HG02840 (cell line): ENCODE measurements around the gene USP26.
"Not testable (repeated sequence)": the region's sequence is repeated elsewhere in the genome, so short reads cannot be mapped to it uniquely, and the experiment has no call there.

ENCODE experiments used
- ATAC-seq: cut with Tn5 transposase; IDR thresholded peaks from one replicate; pipeline ENCODE4 v1.9.1; 2021; ENCODE audit warnings: mild to moderate bottlenecking, moderate library complexity, moderate number of reproducible peaks; ENCODE audit not compliant: unreplicated experiment, low FRiP score

Gene USP26

DNA sequence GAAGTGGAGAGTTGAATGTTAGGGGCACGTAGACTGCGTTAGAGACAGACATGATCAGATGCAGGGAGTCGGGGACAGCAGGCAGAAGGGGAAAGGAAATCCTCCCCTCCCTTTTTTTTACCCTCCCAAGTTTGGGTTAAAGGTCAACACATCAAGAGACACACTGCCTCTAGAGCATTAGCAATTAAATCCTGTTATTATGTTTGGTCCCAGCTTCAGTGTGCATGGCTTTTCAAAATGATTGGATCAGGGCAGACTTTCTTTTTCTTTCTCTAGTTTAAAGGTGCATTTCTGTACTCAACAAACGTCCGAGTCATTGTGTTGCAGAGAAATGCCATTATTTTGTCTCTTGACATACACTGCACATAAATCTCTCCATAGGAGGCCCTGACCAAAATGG is 63.9 kb downstream of the USP26 start:
- ATAC-seq = no peak

DNA sequence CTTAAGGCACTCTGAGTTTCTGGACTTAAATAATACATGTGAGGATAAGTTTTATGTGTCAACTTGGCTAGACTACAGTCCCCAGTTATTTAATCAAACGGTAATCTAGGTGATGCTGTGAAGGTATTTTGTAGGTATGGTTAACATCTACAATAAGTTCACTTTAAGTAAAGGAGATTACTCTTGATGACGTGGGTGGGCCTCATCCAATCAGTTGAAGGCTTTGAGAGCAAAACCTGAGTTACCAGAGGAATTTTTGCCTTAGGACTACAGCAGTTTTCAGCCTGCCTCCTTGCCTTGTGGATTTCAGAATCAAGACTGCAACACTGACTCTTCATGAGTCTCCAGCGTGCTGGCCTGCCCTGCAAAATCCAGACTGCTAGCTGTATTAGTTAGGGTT is 78.7 kb downstream of the USP26 start:
- no peak for ATAC-seq

DNA sequence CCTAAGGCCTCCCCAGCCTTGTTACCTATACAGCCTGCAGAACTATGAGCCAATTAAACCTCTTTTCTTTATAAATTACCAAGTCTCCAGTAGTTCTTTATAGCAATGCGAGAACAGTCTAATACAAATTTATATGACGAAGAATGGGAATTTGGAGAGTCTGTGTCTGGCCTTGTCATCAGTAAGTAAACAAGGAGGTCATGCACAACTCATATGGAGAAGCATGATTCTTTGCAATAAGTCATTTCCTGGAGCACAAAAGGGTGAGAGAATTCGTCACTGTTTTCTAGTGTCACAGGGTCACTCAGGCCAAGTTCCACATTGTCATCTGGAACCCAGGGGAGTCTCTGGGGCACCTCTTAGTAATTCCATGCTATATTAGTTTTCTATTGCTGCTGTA is 89.5 kb downstream of the USP26 start:
- no peak for ATAC-seq

DNA sequence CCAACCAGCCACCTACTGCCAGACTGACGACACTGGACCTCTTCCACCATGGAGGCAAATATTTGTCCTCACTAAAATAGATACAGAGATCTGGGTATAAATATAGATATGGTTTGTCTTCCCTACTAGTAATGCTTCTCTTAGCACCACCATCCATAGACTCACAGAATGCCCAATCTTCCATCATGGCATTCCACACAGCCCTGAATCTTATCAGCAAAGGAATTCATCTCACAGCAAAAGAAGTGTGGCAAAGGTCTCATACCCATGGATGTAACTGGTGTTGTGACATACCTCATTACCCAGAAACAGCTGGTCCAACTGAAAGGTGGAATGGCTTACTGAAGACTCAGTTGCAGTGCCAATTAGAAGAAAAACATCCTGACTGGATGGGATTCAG is 91.3 kb downstream of the USP26 start:
- ATAC-seq = no peak

DNA sequence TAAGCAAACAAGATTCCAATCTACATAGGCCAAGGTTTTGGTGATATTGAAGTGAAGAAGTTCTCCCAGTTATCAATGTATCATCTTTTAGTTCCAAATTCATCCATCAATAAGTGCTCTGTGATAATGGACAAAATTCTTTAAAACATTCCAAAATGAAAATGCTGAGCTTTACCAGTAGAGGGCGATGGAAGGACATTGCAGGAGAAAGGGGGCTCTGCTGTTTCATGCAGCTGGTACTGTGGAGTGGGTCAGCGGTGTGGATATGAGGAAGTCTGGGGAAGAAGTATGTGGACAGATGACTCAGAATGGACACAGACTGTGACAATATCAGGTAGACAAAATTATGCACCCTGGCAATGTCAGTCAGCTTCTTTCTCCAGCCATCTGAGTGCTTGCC is 91.9 kb downstream of the USP26 start:
- no peak for ATAC-seq

DNA sequence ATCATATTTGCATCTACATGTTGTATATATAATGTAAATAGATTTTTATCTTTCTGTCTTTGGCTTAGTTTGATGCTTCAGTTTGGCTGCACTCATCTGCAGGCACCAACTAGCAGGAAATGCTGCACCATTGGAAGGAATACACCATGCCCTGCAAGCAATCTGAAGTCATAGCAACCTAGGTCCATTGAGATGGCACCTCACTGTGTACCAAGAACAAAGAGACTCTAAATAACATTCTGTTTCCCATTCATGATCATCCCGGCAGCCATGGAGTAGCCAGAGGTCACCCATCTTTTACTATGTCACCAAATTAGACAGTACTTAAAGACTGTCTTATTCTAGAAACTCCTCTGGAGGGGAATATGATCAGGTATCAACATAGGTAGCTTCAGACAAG is 97.7 kb downstream of the USP26 start:
- ATAC-seq = no peak

DNA sequence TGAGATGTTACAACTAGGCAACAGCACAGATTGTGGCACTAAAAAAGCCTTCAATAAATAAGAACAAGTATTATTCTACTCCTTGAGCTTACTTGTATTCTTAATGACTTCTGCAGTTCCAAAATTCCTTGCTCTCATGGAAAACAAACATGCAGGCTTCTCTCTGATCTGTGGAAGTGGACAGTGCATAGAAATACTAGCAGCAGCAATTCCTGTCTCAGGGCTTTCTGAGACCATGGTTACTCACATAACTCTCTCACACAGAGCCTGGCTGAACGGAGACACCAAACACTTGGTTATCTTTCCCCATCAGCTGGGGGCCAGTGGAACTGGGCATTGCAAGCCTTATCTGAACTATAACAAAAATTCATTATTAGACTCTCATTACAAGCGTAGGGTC is 106.1 kb downstream of the USP26 start:
- no peak for ATAC-seq

DNA sequence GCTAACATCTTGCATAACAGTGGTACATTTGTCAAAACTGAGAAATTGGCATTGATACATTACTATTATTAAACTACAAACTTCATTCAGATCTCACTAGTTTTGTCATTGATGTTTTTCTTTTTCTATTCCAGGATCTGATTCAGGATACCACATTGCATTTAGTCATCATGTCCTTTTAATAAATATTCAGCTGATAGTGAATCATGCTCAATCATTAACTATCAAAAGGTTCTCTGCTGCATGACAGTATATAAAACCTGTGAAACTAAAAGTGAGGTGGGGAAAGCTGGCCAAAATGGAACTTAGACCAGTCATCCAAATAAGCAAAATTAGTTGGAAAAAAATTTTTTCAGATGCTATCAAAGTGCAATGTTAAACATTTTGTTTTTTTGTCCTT is 110.4 kb downstream of the USP26 start:
- ATAC-seq = no peak

DNA sequence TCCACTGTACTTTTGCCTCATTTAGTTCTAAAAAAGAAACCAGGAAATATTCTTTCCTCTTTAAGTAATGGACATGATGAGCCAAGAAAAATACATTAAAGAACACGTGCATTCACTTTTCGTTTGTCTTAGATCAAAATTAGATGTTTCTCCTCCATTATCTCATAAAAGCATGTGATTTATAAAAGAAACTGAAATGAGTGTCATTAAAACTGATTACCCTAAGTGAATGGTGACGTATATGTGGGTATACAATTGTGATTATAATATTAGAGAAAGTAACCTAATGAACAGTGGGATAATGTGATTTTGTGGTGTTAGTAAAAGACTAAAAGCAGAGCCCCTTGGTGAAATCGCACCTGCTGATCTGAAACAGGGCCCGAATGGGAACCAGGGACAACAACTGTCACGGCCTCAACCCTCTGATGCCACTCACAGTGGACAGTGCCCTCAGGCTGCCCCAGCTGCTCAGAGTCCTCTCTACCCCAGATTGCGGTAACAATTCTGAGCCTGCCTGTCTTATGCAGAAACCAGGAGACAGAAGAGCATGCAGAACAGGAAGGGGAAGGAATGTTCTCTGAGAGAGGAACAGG is 112.8 kb downstream of the USP26 start:
- ATAC-seq = no peak

DNA sequence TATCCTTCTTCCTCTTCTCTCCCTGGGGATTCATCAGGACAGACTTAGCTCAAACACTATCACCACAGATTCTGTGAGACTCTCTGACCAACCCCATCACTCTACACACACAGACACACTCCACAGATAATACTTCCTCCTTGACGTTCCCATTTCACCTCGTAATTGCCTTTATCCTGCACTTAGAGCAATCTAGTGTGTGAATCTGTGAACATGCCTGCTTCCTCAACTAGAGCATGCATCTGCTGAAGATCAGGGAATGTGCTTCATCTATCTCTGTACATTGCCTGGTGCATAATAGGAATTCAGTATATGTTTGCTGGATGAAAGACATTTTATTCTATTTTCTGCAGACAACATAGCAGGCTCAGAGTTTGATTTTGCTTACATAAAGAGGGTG is 113.4 kb downstream of the USP26 start:
- ATAC-seq = no peak

DNA sequence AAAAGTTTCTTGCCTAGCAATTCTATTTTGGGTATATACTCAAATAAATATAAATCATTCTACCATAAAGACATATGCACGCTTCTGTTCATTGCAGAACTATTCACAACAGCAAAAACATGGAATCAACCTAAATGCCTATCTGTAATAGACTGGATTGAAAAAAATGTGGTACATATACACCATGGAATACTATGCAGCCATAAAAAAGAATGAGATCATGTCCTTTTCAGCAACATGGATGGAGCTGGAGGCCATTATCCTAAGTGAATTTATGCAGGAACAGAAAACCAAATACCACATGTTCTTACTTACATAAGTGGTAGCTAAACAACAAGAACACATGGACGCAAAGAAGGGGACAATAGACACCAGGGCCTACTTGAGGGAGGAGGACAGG is 116.9 kb downstream of the USP26 start:
- not testable (repeated sequence) for ATAC-seq
